Left renal cortex interstitium (tissue), 4 donors: ENCODE results near the gene HLA-F. TPM values are rescaled to one million over a fixed set of nuclear protein-coding genes. Genes with fewer than 3 reads are reported as not detected.

ENCODE experiments used
- DNase-seq, 4 donors: peaks; one replicate each; pipeline ENCODE4 v3.0.0-alpha.2; 2013; ENCODE audit warnings: low read depth in 4 of 4, low spot score in 2 of 4, missing footprints in 1 of 4
- polyA plus RNA-seq, 4 donors: library from polyadenylated mRNA; unstranded; fragments of 120-200 nt; gene quantifications; one replicate each; pipeline ENCODE4 v1.2.1, GENCODE V29; 2013; ENCODE audit not compliant: insufficient read length in 4 of 4

The HLA-F gene
- polyA plus RNA-seq, 4 donors, result 2.6 to 5.7 (median 5.1) TPM

DNA sequence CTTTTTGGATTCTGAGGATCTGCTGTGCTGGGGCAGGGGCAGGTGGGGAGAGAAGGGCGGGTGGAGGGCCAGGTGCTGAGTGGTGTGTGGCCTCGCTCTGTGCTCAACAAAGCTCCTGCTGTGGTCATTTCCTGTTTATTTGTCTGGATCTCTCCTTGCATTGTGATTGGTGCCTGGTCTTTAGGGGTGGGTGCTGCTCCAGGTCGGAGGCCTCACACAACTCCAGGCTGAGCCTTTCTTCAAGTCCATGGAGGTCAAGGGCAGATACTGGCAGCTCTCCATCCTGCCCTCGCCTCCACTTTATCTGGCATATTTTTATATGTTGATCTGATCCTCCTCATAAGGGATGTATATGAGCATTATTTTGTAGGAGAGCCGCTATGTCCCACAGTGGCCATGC lies 36.2 kb downstream of the HLA-F start:
- DNase-seq, result no peak

DNA sequence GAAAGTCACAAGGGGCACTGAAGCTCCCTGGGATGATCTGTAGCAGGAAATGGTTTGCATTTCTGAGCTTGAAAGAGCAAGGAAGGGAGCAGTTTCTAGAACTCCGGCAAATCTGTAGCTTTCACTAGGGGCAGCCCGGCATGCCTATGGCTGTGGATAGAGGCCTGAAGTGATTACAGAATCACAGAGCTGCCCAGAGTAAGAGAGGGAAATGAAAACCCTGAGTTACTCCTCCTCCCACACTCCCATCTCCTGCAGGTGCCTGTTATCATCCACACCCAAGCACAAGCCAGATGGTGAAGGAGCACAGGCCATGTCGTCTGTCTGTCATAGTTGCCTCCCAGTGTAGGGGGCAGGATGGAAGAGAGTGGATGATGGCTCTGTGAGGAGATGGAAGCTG lies 37.1 kb downstream of the HLA-F start:
- DNase-seq, result no peak

DNA sequence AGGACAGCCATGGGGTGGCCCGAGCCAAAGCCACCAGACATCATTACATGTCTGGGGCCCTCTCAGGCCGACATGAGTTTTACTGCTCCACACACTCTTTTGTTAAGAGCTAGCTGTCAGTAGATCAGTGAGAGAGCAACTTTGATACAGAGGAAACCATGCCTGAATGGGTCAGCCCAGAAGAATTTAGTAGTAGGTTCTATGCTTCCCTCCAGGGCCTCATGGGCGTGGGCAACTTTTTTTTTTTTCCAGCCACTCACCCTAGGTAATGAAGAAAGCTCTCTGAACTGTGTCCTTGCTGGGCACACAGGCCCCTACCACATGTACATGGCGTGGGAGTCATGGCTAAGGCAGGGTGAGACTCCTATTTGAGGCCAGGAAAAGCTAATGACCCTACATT lies 38.8 kb downstream of the HLA-F start:
- no peak for DNase-seq

DNA sequence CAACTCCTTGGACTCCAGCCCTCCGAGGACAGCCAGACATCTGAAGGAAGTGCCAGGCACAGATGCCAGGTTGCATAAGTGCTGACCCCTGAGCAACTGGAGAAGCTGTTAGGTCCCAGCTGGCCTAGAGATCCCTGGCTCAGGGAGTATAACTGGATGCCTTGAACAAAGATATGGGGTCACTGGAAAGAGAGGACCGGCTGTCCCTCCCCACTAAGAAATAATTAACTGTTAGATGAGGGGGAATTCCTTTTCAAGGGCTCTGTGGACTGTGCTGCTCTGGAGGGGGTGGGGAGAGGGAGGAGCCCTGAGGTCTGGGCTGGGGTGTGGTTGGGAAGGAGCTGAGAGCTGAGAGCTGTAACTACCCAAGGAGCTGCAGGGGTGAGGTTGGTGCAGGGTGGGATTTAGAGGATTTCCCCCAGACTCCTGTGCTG lies 39.6 kb downstream of the HLA-F start:
- DNase-seq, result no peak

DNA sequence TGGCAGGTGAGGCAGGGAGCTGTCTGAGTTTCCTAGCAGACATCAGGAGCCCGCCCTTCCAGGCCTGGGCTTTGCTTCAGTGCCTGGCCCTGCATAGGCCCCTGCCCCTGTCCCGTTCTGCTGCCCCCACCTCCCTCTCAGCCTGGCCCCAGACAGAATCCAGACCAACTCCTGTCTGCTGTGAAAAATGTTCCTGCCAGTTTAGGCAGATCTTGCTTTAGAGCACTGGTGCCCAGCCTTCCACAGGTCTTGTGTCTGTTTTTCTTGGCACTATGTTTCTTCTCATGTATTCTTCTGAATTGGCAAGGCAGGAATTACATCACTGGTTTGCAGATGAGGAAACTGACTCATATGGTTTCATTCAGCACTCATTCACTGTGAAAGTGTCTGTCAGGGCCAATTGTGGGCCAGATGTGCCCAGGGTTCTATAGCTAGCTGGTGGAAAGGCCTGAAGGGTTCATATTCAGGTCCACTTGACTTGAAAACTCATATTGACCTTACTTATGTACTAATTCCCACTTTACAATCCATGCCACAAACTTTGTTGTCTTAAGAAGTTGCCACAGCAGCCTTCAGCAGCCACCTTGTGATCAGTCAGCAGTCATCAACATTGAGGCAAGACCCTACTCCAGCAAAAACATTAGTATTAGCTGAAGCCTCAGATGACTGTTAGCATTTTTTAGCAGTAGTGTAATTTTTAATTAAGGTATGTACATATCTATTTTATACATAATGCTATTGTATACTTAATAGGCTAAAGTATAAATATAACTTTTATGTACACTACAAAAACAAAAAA lies 40.5 kb downstream of the HLA-F start:
- no peak for DNase-seq

DNA sequence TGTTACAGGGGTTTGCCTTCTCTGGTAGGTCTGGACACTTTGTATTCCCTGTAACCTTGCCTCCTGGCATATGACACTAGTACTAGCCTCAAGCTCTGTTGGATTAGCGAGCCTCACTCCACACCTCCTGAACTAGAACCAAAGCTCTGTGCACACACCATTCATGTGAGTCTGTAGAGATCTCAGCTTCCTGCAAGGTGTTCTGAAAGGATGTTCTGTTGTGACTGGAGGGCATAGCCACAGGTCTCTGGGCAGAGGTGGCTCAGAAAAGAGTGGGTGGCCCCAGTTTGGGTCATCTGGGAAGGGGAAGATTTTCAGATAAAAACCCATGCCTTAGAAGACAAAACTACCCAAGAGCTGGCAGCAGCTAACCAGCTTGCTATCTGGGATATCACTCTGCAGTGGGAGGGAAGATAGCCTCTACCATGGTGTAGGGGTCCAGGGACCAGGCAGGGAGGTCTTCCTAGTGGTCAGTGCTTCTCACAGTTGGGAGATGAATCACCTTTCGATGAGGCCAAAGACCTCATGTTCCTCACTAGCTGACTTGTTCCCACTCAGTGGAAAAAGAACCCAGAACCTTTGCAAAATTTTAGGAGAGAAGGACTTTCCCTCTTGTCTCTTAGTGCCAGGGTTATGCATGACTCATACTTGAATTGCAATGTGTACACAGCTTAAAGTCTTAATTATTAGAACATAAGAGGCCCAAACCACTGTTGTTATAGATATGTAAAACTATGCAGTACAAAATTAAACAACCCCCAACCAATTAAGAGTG lies 41.4 kb downstream of the HLA-F start:
- no peak for DNase-seq

DNA sequence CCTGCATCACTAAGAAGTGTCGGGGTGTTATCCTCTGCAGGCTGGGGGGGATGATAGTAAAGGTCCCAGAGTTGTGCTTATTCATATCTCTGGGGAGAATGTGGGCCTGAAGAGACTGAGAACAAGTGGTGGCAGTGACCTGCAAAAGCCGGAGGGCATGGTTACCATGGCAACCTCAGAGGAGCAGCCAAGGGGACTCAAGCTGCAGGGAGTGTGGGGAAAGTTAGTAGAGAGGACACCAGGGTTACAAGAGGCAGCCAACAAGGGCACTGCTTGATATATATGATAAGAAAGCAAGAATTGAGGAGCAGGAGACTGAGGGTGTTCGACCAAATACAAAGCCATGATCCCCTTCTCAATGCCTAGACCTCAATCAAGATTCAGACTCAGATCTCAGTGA lies 46.1 kb downstream of the HLA-F start:
- DNase-seq, result no peak

DNA sequence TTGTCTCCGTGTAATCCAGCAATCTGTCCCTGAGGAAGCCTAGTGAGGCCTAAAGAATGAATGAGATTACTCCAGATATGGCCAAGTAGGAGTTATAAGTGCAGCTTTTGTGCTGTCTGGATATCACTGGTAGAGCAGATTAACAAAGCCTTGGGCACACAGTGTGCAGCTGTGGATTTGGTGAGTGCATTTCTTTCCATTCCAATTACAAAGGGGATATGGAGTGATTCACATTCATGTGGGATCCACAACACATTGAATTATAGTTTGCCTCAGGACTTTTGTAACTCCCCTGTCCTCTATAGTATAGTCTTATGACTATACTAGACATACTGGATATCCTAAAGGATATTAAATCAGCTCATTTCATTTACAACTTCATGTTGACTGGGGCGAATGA lies 47.1 kb downstream of the HLA-F start:
- DNase-seq, result no peak

DNA sequence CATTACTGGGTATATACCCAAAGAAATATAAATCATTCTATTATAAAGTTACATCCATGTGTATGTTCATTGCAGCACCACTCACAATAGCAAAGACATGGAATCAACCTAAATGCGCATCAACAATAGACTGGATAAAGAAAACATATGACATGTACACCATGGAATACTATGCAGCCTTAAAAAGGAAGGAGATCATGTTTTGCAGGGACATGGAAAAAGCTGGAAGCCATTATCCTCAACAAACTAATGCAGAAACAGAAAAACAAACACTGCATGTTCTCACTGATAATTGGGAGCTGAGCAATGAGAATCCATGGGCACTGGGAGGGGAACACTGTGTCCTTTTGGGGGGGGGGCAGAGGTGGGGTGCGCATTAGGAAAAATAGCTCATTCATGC lies 53.5 kb downstream of the HLA-F start:
- no peak for DNase-seq

Other genes starting within 250 kb of the HLA-F start
- not detected for gene MAS1L, start 235.5 kb upstream of the HLA-F start, polyA plus RNA-seq
- gene UBD, start 163.7 kb upstream of the HLA-F start, polyA plus RNA-seq, result 1 to 10 TPM in 2 of 4 donors, under 1 TPM in 2; 0.62 to 1.4 (median 1.0) TPM
- gene OR2H2, start 138.3 kb upstream of the HLA-F start, polyA plus RNA-seq, result under 1 TPM in 2 of 4 donors, not detected in 2; 0.22 to 0.25 TPM
- gene GABBR1, start 90.3 kb upstream of the HLA-F start, polyA plus RNA-seq, result 100 to 1,000 TPM in 2 of 4 donors, 10 to 100 TPM in 2; 33.2 to 114 (median 74.1) TPM
- under 1 TPM in 2 of 4 donors, not detected in 2; 0.22 to 0.49 TPM for gene MOG, start 66.3 kb upstream of the HLA-F start, polyA plus RNA-seq
- gene ZFP57, start 42.3 kb upstream of the HLA-F start, polyA plus RNA-seq, result under 1 TPM in 3 of 4 donors, not detected in 1; 0.16 to 0.24 (median 0.21) TPM
- gene HLA-G, start 104.4 kb downstream of the HLA-F start, polyA plus RNA-seq, result 10 to 100 TPM in 1 of 4 donors, 1 to 10 TPM in 2, under 1 TPM in 1; 0.59 to 10.2 (median 5.1) TPM
- gene HLA-A, start 219.1 kb downstream of the HLA-F start, polyA plus RNA-seq, result 100 to 1,000 TPM; 162 to 262 (median 187) TPM